B cell (primary cell): ENCODE measurements around the gene PMF1.
"Not testable (repeated sequence)": the region's sequence is repeated elsewhere in the genome, so short reads cannot be mapped to it uniquely, and the experiment has no call there.

ENCODE experiments used
- EZH2 ChIP-seq: IDR thresholded peaks from 2 replicates; pipeline ENCODE4 v1.6.1; 2012; ENCODE audit warnings: borderline replicate concordance, low read depth, mild to moderate bottlenecking, moderate library complexity, low read length; ENCODE audit not compliant: insufficient read depth, poor library complexity, severe bottlenecking
- TF ChIP-seq, protein P1 (sequence below): fragments of 200-600 bp; IDR thresholded peaks from one replicate; pipeline ENCODE4 v1.8.0; 2022; ENCODE audit warnings: antibody characterized with exemption, mild to moderate bottlenecking

DNA sequence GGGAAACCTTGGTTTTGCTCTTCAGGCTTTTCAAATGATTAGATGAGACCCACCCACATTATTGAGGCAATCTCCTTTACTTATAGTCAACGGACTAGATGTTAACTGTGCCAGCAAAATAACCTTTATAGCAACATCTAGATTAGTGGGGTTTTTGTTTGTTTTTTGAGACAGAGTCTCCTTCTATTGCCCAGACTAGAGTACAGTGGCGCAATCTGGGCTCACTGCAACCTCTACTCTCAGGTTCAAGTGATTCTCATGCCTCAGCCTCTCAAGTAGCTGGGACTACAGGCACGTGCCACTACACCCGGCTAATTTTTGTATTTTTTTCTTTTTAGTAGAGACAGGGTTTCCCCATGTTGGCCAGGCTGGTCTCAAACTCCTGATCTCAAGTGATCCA, 22.5 kb upstream of the PMF1 start:
- TF ChIP-seq, protein P1, sequence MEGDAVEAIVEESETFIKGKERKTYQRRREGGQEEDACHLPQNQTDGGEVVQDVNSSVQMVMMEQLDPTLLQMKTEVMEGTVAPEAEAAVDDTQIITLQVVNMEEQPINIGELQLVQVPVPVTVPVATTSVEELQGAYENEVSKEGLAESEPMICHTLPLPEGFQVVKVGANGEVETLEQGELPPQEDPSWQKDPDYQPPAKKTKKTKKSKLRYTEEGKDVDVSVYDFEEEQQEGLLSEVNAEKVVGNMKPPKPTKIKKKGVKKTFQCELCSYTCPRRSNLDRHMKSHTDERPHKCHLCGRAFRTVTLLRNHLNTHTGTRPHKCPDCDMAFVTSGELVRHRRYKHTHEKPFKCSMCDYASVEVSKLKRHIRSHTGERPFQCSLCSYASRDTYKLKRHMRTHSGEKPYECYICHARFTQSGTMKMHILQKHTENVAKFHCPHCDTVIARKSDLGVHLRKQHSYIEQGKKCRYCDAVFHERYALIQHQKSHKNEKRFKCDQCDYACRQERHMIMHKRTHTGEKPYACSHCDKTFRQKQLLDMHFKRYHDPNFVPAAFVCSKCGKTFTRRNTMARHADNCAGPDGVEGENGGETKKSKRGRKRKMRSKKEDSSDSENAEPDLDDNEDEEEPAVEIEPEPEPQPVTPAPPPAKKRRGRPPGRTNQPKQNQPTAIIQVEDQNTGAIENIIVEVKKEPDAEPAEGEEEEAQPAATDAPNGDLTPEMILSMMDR, result not testable (repeated sequence)
- TF ChIP-seq EZH2, result not testable (repeated sequence)
